Right ventricle myocardium superior (tissue), 1 donor: ENCODE data around the gene STAG1. TPM values are rescaled to one million over a fixed set of nuclear protein-coding genes. Genes with fewer than 3 reads are reported as not detected.
A peak's percentile ranks its signal among the peaks of the same experiment; 100 is the strongest.
"Not testable (repeated sequence)": the region's sequence is repeated elsewhere in the genome, so short reads cannot be mapped to it uniquely, and the experiment has no call there.

ENCODE experiments used
- ATAC-seq: fragments of 200-7000 bp; cut with Tn5 transposase; one replicate; pipeline ENCODE4 v1.9.1; 2020; ENCODE audit warnings: mild to moderate bottlenecking; ENCODE audit not compliant: poor library complexity
- DNase-seq: peaks from one replicate; pipeline ENCODE4 v3.0.0-alpha.2; 2020
- intact Hi-C: fragments of 100-400 bp; cut with DNase I; formaldehyde crosslinking; loops from one replicate; pipeline ENCODE4 v1.11.2; 2022
- total RNA-seq: library from RNA; stranded (reverse); fragmentation: NEBNext Ultra II Directional; extraction: Animal tissue kit (Norgen Biotek cat#: 25700); gene quantifications from one replicate; pipeline ENCODE4 v1.2.1, GENCODE V29; 2021
- donor health status: DM: no; HTN: yes; CAD: no; lungs with severe emphysema.

STAG1 gene
- total RNA-seq, 1 donor from 2014 or later = 21.1 TPM

DNA sequence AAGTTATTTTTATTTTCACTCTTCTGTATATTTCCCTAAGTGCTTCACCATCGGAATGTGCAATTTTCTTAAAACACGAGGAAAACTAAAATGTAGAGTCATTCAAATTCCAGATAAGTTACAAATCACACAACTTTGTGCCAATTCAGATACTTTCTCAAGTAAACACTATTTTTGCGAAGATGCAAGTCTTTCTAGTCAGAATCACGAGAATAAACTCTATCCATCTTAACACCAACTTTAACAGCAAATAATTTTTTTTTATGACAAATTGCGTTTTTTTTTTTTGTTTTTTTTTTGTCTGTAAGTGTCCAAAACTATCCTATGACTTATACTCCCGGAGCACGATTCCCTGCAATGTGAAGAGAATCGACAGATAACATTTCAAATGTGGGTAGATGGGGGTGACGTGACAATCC is 1.3 kb downstream of the STAG1 start:
- ATAC-seq (no peak), DNase-seq (no peak)
- intact Hi-C loops = loop anchor here (5.0 to 10.0 kb wide), 5 partner anchors 111 to 676 kb away; partner anchors contain the start of genes MSL2, NCK1 and PCCB

DNA sequence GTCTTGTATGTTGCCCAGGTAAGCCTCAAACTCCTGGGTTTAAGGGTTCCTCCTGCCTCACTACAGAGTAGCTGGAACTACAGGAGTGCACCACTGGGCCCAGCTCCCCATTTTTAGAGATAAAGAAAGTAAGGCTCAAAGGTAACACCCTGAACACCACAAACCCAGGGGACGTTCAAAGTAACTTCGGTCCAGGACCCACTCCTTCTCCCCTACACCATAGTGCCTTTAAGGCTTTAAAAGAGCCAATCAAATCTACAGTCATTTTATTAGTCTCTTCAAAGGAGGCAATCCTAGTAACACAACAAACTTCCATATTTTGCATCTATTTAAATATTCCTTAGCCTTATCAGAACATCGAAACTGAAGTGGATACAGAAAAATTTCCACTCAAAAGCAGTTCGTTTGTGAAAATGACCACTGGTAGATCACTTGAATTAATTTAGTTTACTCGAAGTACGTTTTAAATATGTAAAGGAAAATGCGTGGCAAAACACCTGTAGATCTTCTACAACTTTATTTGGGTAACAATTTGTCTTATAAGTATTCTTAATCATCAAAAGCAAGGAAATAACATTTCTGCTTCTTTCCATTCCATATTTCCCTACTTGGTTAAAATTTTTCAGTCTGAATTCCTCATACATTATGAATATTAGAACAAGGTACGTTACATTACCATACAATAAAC is 1.8 kb downstream of the STAG1 start:
- ATAC-seq = no peak
- intact Hi-C loops = loop anchor here (5.0 to 10.0 kb wide), 5 partner anchors 112 to 676 kb away; partner anchors contain the start of genes MSL2, NCK1 and PCCB
- no peak for DNase-seq

DNA sequence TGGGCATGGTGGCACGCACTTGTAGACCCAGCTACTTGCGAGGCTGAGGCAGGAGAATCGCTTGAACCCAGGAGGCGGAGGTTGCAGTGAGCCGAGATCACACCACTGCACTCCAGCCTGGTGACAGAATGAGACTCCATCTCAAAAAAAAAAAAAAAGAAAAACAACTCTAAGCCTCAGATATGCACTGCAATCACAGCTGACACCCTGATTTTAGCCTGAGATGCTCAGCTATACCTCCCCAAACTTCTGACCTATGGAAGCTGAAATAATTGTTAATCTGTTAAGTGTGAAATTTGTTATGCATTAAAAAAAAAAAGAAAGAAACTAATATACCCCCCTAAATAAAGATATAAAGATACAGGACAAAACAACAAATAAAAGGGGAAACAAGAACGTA is 2.6 kb downstream of the STAG1 start:
- intact Hi-C loops = loop anchor here (5.0 to 10.0 kb wide), 5 partner anchors 113 to 675 kb away; partner anchors contain the start of genes MSL2, NCK1 and PCCB
- not testable (repeated sequence) for ATAC-seq, DNase-seq

DNA sequence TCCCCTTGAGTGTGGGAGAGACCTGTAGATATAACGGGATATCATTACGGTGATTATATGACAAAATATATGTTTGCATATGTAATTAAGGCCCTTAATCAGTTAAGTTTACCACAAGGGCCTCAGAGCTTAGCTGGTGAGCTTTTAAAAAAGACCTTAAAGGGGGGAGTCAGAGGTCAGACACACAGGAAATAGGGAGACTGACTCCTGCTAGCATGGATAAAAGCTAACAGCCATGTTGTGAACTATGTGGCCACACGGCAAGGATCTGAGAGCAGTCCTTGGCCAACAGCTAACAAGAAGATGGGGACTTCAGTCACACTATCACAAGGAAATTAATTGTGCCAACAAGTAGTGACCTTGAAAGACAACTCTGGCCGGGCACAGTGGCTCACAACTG is 3.1 kb downstream of the STAG1 start:
- intact Hi-C loops = no loop called here
- ATAC-seq = no peak
- no peak for DNase-seq

DNA sequence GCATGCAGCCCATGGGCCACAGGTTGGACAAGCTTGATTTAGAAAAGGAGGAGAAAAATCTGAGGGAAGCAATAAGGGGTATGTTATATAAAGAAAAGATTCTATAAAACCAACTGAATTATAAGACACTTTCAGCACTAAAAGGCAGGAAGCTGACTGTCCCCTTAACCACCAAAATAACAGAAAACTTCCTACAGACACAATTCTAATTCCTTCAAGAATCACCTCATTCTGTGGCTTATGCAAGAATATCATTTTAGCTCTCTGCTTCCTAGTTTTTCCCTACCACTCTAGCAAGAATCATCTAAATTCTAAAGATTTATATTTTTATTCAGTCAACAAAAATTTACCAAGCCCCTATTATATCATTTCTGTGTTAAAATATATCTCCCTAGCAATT is 6.3 kb downstream of the STAG1 start:
- intact Hi-C loops = no loop called here
- ATAC-seq (no peak), DNase-seq (no peak)

DNA sequence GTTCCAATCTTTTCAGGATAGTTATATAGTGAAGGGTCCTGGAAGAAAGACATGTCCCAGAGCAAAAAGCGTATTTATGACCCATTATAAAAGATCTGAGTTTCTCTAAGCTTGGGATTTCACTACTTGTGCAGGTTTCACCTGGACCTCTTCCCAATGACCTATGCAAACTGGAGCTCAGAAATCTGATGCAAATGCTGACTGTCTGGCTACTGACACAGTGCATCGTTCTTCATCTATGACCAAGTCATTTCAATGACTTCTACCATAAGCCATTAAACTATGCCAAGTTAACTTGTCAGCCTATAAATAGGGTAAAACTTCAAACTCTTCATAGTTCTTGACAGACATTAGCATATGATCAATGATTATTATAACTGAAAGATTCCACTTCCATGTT is 11.1 kb downstream of the STAG1 start:
- DNase-seq (no peak), ATAC-seq (no peak)
- intact Hi-C loops = no loop called here

DNA sequence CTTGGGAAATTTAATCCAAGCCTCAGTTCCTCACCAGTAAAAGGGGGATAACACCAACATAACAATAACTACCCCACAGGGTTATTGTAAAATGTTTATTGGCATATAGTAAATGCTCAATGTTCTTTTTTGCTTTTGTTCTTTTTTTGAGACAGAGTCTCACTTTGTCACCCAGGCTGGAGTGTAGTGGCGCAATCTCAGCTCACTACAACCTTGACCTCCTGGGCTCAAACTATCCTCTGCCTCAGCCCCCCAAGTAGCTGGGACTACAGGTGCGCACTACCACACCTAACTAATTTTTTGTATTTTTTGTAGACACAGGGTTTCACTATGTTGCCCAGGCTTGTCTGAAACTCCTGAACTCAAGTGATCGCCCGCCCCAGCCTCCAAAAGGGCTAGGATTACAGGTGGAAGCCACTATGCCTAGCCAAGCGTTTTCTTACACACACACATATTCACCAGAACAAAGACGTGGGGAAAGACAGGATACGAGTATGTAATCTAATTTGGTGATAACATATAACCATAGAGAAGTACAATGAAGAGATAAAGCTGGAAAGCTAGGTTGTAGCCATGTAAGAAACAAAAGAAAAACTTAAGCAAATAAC is 11.7 kb downstream of the STAG1 start:
- DNase-seq = no peak
- no peak for ATAC-seq
- intact Hi-C loops = no loop called here

DNA sequence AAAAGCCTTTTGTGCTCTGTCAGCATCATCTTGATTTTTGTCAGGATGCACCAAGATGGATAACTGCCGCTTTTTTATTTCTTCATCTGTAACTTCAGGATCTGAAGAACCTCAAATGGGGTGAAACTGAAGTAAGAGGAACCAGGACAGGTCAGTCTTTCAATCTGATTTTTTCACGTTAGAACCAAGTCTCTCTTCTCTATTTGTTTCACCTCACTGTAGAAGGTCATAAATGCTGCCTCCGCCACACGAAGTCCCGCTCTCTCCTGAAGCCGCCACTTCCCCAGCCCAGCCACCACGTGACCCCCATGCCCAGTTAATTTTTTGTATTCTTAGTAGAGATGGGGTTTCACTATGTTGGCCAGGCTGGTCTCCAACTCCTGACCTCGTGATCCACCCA is 15.2 kb downstream of the STAG1 start:
- DNase-seq, ATAC-seq, intact Hi-C loops: not testable (repeated sequence)

DNA sequence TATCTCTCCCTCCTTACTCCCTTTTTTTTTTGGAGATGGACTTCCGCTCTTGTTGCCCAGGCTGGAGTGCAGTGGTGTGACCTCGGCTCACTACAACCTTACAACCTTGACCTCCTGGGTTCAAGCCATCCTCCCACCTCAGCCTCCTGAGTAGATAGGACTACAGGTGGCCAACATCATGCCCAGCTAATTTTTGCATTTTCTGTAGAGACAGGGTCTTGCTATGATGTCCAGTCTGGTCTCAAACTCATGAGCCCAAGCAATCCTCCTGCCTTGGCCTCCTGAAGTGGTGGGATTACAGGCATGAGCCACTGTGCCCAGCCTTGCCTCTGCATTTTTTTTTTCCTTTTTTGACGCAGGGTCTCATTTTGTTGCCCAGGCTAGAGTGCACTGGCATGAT is 17.1 kb downstream of the STAG1 start:
- ATAC-seq (no peak), DNase-seq (no peak)
- intact Hi-C loops = no loop called here

DNA sequence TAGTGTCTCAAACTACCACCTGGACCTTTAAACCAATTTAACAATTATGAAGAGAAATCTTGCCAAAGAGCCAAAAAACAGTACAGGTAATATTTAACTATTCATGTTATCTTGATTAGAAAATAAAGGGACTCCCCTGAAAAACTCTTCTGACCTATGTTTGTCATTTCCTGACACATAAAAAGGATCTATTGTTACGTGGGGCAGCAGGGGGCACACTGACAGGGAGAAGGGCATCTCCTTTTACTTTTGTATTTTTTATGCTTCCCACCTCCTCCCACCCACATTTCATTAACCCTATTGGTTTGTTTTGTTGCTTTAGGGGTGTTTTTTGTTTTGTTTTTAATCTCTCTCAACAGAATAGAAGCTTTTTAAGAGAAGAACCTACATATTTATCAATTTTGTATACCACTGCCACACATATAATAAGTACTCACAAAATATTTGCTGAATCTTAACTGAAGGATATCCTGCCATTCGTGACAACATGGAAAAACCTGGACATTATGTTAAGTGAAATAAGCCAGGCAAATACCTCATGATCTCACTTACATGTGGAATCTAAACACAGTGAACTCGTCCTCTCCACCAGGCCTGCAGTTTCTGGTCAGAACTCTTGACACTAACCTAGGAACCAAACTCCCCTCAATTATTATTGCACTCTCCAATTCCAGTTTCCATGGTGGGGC is 17.7 kb downstream of the STAG1 start:
- DNase-seq (no peak), ATAC-seq (no peak)
- intact Hi-C loops = no loop called here

DNA sequence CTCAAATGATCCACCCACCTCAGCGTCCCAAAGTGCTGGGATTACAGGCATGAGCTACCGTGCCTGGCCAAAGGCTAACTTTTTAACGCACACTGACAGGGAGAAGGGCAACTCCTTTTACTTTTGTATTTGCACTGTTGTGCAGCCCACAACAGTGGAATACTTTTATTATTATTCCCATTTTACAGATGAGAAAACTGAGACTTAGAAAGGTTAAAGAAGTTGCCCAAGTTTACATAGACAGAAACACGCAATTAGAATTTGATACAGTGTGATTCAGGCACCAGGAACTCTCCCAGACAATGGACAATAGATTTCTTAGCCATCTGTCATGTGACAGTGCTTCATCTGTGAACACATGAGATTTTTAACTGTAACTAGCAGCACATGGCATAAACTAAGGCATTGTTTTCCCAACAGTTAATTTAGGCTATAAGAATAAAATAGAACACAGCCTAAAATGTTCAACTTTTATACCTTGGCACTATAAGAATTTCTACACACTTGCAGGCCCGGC is 18.8 kb downstream of the STAG1 start:
- intact Hi-C loops = no loop called here
- no peak for ATAC-seq
- DNase-seq = no peak

DNA sequence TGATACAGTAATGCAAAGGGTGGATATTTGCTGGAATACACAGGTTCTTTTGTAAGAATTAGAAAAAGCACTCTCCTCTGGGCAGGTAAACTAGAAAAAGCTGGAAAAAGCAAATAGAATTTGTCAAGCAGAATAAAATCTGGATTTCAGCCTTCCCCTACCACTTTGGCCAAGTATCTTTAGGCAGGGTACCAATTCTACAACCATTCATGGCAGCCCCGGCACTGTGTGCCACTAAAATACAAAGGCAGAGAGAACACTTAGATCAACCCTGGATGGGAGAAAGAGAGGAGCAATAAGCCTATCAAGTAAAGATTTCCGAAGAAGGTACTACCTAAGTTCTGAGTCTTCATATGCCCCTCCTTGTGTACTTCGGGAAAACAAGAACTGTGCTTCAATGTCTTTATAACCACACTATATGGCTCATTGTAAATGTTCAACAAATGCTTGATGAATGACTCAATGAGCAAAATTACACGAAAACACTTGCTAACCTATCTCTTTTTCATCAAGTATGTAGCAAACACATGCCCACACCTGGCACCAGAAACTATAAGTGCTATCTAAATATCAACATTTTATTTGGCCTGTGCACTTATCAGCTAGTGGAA is 20.8 kb downstream of the STAG1 start:
- ATAC-seq (no peak), DNase-seq (no peak)
- intact Hi-C loops = no loop called here

DNA sequence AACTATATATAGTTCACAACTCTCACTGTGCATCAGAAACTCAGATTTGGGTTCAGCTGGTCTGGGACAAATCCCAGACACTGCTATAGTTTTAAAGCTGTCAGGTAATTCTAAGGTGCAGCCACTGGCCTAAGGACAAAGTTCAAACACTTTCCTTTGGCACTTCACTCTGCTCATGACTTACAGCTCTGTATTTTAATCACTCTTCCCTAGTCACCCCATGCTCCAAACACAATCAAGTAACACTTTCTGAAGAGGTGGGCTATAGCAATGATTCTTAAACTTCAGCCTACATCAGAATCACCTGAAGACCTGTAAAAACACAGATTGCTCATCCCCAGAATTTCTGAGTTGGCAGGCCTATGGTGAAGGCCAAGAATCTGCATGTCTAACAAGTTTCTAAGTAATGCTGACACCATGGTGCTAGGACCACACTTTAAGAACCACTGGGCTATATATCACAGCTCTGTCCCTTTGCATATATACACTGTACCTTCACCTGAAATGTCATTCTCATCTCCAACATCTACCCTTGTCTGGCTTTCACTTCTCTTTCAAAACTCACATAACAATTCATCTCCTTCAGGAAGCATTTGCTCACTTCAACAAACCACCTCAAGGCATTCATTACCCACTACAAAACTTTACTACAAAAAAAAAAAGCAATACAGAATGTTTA is 21.4 kb downstream of the STAG1 start:
- no peak for DNase-seq
- intact Hi-C loops = no loop called here
- no peak for ATAC-seq

DNA sequence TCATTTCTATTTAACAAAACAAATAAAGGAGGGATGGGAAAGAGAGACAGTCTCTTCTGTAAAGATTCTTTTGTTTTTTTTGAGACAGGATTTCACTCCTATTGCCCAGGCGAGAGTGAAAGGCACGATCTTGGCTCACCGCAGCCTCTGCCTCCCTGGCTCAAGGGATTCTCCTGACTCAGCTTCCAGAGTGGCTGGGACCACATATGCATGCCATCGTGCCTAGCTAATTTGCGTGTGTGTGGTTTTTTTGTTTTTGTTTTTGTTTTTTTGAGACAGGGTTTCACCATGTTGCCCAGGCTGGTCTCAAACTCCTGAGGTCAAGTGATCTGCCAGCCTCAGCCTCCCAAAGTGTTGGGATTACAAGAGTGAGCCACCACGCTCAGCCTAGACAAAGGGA is 23.3 kb downstream of the STAG1 start:
- peak; percentile 45 for ATAC-seq
- intact Hi-C loops = no loop called here
- DNase-seq = no peak

DNA sequence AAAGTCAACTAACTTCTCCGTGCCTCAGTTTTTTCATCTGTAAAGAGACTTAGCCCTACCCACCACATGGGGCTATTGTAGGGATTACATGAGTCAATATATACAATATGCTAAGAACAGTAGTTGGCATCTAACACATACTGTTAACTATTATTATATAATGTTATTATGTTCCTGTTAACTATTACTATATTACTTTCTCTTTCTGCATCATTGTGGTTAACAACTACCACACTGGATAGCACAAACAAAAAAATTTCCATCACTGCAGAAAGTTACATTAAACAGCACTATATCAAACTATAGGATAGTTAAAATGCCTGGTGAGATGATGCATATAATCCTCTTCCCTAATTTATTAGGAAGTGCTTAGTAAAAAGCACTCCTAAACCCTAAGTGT is 23.7 kb downstream of the STAG1 start:
- intact Hi-C loops = no loop called here
- no peak for ATAC-seq
- no peak for DNase-seq

DNA sequence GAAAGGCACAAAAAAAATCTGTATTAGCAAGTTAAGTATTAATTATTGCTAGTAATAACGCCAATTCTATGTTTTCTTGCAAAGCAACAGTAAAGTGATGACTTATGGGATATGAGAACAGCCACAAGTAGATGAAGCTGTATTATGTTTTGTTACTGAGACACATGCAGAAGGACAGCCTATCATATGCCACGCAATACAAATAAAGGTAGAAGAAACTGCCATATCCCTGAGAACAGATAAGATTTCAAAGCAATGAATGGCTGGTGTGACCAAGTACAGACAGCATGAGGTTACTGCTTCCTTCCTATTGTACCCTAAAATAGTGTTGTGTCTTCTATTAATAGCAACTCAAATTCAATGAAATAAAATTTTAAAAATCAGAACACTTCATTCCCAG is 26.7 kb downstream of the STAG1 start:
- DNase-seq (no peak), ATAC-seq (no peak)
- intact Hi-C loops = no loop called here

DNA sequence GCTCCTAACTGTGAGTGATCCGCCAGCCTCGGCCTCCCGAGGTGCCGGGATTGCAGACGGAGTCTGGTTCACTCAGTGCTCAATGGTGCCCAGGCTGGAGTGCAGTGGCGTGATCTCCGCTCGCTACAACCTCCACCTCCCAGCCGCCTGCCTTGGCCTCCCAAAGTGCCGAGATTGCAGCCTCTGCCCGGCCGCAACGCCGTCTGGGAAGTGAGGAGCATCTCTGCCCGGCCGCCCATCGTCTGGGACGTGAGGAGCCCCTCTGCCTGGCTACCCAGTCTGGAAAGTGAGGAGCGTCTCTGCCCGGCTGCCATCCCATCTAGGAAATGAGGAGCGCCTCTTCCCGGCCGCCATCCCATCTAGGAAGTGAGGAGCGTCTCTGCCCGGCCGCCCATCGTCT is 29.3 kb downstream of the STAG1 start:
- ATAC-seq, DNase-seq, intact Hi-C loops: not testable (repeated sequence)

DNA sequence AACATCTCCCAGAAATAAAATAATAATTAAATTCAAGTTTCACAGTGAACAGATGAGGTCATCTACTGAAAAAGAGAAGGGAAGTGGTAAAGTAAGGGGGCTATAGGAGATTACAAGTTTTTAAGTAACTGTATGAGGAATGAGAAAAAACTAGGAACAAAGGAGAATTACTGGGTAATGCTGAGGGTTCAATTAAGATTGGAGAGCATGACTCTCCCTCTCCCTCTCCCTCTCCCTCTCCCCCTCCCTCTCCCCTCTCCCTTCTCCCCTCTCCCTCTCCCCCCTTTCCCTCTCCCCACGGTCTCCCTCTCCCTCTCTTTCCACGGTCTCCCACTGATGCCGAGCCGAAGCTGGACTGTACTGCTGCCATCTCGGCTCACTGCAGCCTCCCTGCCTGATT is 29.8 kb downstream of the STAG1 start:
- intact Hi-C loops, DNase-seq, ATAC-seq: not testable (repeated sequence)

DNA sequence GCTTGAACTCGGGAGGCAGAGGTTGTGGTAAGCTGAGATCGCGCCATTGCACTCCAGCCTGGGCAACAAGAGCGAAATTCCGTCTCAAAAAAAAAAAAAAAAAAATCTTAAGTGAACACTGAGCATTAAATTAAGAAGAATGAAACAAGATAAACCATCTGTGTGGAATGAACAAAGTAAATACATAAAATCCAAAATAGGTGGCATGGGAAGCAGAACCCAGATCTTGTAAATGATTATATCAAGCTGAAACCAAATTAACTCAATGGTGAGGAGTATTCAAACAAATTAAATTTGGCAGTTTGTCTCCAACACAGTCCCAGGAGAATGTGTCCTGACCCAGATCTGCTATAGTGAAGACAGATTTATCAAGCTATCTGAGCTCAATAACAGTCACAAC is 32.1 kb downstream of the STAG1 start:
- DNase-seq (no peak), ATAC-seq (no peak)
- intact Hi-C loops = no loop called here
